Inflammatory macrophage treated with lipopolysaccharide for 4 hours (primary cell): ENCODE measurements around the gene DOCK8.

Experiments
- DNase-seq: peaks from one replicate; pipeline ENCODE4 v3.0.0-alpha.2; 2020

DOCK8 gene

GRCh38 chr9:512555-513272 lies 298.0 kb downstream of the DOCK8 start:
- no peak for DNase-seq
